Mesenchymal stem cell (in vitro differentiated cells and primary cell): Measurements from ENCODE around the gene C14orf180.

Experiments used
- DNase-seq: peaks from one replicate; pipeline ENCODE4 v3.0.0-alpha.2; 2013
- H2AFZ ChIP-seq: one replicate; pipeline ENCODE4 v1.6.1; 2013; ENCODE audit warnings: low read depth, mild to moderate bottlenecking, control low read depth, inconsistent platforms, low read length, moderate library complexity
- H2AK5ac ChIP-seq: 2 replicates; pipeline ENCODE4 v1.6.1; 2013; ENCODE audit warnings: low read length, moderate library complexity, mild to moderate bottlenecking, inconsistent platforms; ENCODE audit not compliant: severe bottlenecking
- H2BK120ac ChIP-seq: one replicate; pipeline ENCODE4 v1.6.1; 2013; ENCODE audit warnings: low read depth, mild to moderate bottlenecking, inconsistent platforms, low read length, moderate library complexity
- H2BK12ac ChIP-seq, 2 experiments: one replicate each; pipeline ENCODE4 v1.6.1; 2013; ENCODE audit warnings: inconsistent platforms in 2 of 2, low read length in 2 of 2, mild to moderate bottlenecking in 2 of 2, moderate library complexity in 2 of 2, control low read depth in 1 of 2
- H2BK15ac ChIP-seq: one replicate; pipeline ENCODE4 v1.6.1; 2013; ENCODE audit warnings: mild to moderate bottlenecking, low read depth, inconsistent platforms; ENCODE audit not compliant: poor library complexity, severe bottlenecking
- H2BK5ac ChIP-seq: 2 replicates; pipeline ENCODE4 v1.6.1; 2013; ENCODE audit warnings: low read depth, mild to moderate bottlenecking, low read length, control low read depth, inconsistent platforms; ENCODE audit not compliant: poor library complexity, severe bottlenecking
- H3K14ac ChIP-seq, 2 experiments: one replicate each; pipeline ENCODE4 v1.6.1; 2013; ENCODE audit warnings: inconsistent platforms in 2 of 2, low read length in 2 of 2, control low read depth in 1 of 2, mild to moderate bottlenecking in 1 of 2, moderate library complexity in 1 of 2
- H3K18ac ChIP-seq, 2 experiments: one replicate each; pipeline ENCODE4 v1.6.1; 2013; ENCODE audit warnings: inconsistent platforms in 2 of 2, low read length in 2 of 2, control low read depth in 1 of 2, low read depth in 1 of 2, mild to moderate bottlenecking in 1 of 2
- H3K23ac ChIP-seq, 2 experiments: one replicate each; pipeline ENCODE4 v1.6.1; 2013; ENCODE audit warnings: inconsistent platforms in 2 of 2, low read length in 2 of 2, mild to moderate bottlenecking in 2 of 2, moderate library complexity in 2 of 2, control low read depth in 1 of 2
- H3K27ac ChIP-seq: 2 replicates; pipeline ENCODE4 v1.5.1; 2013; ENCODE audit warnings: mild to moderate bottlenecking, moderate library complexity, low read length, control low read depth, inconsistent platforms; ENCODE audit not compliant: poor library complexity, severe bottlenecking
- H3K27me3 ChIP-seq, 2 experiments: 2 replicates each; pipeline versions ENCODE4 v1.6.1 to v1.7.0; 2013; ENCODE audit warnings: low read length in 2 of 2, mild to moderate bottlenecking in 2 of 2, moderate library complexity in 2 of 2, control low read depth in 1 of 2, inconsistent platforms in 1 of 2; ENCODE audit not compliant: control insufficient read depth in 1 of 2, insufficient read depth in 1 of 2
- H3K36me3 ChIP-seq, 2 experiments: 2 replicates each; pipeline versions ENCODE4 v1.6.1 to v1.7.0; 2013; ENCODE audit warnings: low read length in 2 of 2, control low read depth in 1 of 2, inconsistent platforms in 1 of 2, low read depth in 1 of 2, mild to moderate bottlenecking in 1 of 2; ENCODE audit not compliant: insufficient read depth in 2 of 2, control insufficient read depth in 1 of 2
- H3K4ac ChIP-seq, 2 experiments: one replicate each; pipeline ENCODE4 v1.6.1; 2013; ENCODE audit warnings: inconsistent platforms in 2 of 2, low read length in 2 of 2, mild to moderate bottlenecking in 2 of 2, moderate library complexity in 2 of 2, control low read depth in 1 of 2, low read depth in 1 of 2
- H3K4me1 ChIP-seq: 2 replicates; pipeline ENCODE4 v1.6.1; 2013; ENCODE audit warnings: low read depth, low read length, control low read depth; ENCODE audit not compliant: control insufficient read depth, insufficient read depth
- H3K4me2 ChIP-seq: 2 replicates; pipeline ENCODE4 v1.6.1; 2013; ENCODE audit warnings: low read length, mild to moderate bottlenecking, inconsistent platforms; ENCODE audit not compliant: poor library complexity, severe bottlenecking
- H3K4me3 ChIP-seq, 2 experiments: 2 replicates each; pipeline versions ENCODE4 v1.5.1 to v1.7.0; 2013; ENCODE audit warnings: low read length in 2 of 2, mild to moderate bottlenecking in 2 of 2, control low read depth in 1 of 2, low read depth in 1 of 2; ENCODE audit not compliant: insufficient read depth in 1 of 2
- H3K79me1 ChIP-seq: replicated peaks from 2 replicates; pipeline ENCODE4 v1.6.1; 2013; ENCODE audit warnings: mild to moderate bottlenecking, control low read depth, low read length, inconsistent platforms; ENCODE audit not compliant: poor library complexity, severe bottlenecking
- H3K9ac ChIP-seq: 2 replicates; pipeline ENCODE4 v1.7.0; 2013; ENCODE audit warnings: mild to moderate bottlenecking, low read length, moderate library complexity
- H3K9me3 ChIP-seq: 2 replicates; pipeline ENCODE4 v1.7.0; 2013; ENCODE audit warnings: mild to moderate bottlenecking, low read length; ENCODE audit not compliant: control insufficient read depth
- H4K8ac ChIP-seq: one replicate; pipeline ENCODE4 v1.6.1; 2013; ENCODE audit warnings: inconsistent platforms, mild to moderate bottlenecking, low read length, moderate library complexity
- H4K91ac ChIP-seq: one replicate; pipeline ENCODE4 v1.6.1; 2013; ENCODE audit warnings: mild to moderate bottlenecking, low read length, inconsistent platforms
- WGBS: methylation state at CpG from one replicate; pipeline ENCODE4 v1.1.7; 2013; ENCODE audit warnings: mixed read lengths; 5-methylcytosine and 5-hydroxymethylcytosine counted together

C14orf180 gene

DNA sequence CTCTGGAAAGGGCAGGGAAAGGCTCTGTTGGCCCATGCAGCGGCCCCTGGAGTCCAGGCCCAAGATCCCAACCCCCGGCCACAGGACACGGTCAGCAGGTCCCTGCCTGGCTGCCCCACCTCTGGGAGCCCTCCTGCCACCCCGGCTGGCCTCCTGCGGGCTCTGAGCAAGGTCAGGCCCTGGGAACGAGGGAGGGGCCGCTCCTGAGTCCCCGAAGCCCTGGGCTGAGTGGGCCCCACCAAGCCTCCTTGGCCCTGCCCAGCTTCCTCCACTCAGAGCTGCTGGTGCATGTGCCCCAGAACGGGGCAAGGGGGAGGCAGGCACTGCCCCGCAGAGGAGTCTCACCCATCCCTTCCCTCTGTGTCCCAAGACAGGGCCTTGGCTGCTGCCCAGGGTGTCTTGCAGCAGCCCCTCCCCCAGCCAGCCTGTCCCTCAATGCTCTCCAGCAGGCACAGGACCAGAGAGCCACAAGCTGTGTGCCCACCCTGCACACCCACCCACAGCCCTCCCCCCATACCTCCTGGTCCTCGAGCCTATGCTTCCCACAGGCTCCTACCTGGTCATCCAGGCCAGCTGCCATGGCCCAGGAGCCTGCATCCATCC lies 7.4 kb upstream of the C14orf180 start:
- H4K91ac ChIP-seq = no peak overlapping the region
- no peak overlapping the region for H2BK120ac ChIP-seq
- WGBS = 61% methylated on average over 11 of the region's 11 CpGs
- H2BK15ac ChIP-seq = no peak overlapping the region
- no peak overlapping the region for H2BK12ac ChIP-seq
- no peaks in the 10 kb centered on the region for H3K79me1 ChIP-seq
- H2AFZ ChIP-seq = no peak overlapping the region
- H3K9ac ChIP-seq = no peak overlapping the region
- H2BK5ac ChIP-seq = no peak overlapping the region
- no peak for DNase-seq
- no peak overlapping the region for H4K8ac ChIP-seq
- H3K23ac ChIP-seq = no peak overlapping the region
- H3K27me3 ChIP-seq = peaks cover 22 to 52% of the 10 kb centered on the region in 2 experiments
- no peaks in the 10 kb centered on the region for H3K4me1 ChIP-seq
- no peaks in the 10 kb centered on the region for H3K36me3 ChIP-seq
- H3K9me3 ChIP-seq = no peaks in the 10 kb centered on the region
- no peak overlapping the region for H3K18ac ChIP-seq
- no peak overlapping the region for H3K14ac ChIP-seq
- H2AK5ac ChIP-seq = no peak overlapping the region
- no peak overlapping the region for H3K27ac ChIP-seq
- no peak overlapping the region for H3K4me2 ChIP-seq
- H3K4me3 ChIP-seq = peak overlapping the region in 1 of 2 experiments; percentile 15
- H3K4ac ChIP-seq = no peak overlapping the region

- H3K18ac ChIP-seq = no peak overlapping the region
- no peak overlapping the region for H3K23ac ChIP-seq
- no peak overlapping the region for H2BK5ac ChIP-seq
- H3K9me3 ChIP-seq = no peaks in the 10 kb centered on the region
- no peaks in the 10 kb centered on the region for H3K36me3 ChIP-seq
- H3K4ac ChIP-seq = no peak overlapping the region
- H3K79me1 ChIP-seq = no peaks in the 10 kb centered on the region
- no peak overlapping the region for H3K14ac ChIP-seq
- no peak overlapping the region for H2AK5ac ChIP-seq
- no peak overlapping the region for H2AFZ ChIP-seq
- no peak overlapping the region for H3K27ac ChIP-seq
- no peak overlapping the region for H4K91ac ChIP-seq
- no peak overlapping the region for H2BK12ac ChIP-seq
- no peak overlapping the region for H3K4me3 ChIP-seq
- 84% methylated on average over 7 of the region's 7 CpGs for WGBS
- H3K27me3 ChIP-seq = peaks cover 19 to 51% of the 10 kb centered on the region in 2 experiments
- H3K9ac ChIP-seq = no peak overlapping the region
- H3K4me1 ChIP-seq = no peaks in the 10 kb centered on the region
- DNase-seq = no peak
- H2BK120ac ChIP-seq = no peak overlapping the region
- no peak overlapping the region for H3K4me2 ChIP-seq
- no peak overlapping the region for H4K8ac ChIP-seq
- H2BK15ac ChIP-seq = no peak overlapping the region
Observed at GRCh38 chr14:104572668-104573067, 6.9 kb upstream of the C14orf180 start.

DNA sequence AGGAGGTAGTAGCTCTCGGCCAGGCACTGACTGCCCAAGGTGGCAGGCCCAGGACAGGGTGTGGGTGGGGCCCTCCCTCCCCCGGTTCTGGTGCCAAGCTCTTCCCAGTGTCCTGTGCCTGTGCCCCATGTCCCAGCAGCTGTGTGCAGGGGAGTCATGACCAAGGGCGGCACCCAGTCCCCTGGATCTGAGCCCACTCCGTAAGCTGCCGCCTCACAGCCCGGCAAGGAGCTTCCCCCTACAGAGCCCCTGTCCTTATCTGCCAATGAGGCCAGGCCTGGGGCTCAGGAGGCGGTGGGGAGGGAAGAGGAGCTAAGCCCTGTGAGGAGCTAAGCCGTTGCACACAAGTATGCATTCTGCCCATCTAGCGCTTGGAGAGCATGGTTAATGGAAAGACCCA lies 5.6 kb upstream of the C14orf180 start:
- no peak overlapping the region for H2BK5ac ChIP-seq
- no peak overlapping the region for H2BK12ac ChIP-seq
- H3K18ac ChIP-seq = no peak overlapping the region
- H3K27me3 ChIP-seq = peaks cover 26 to 55% of the 10 kb centered on the region in 2 experiments
- no peak overlapping the region for H2AK5ac ChIP-seq
- H4K8ac ChIP-seq = no peak overlapping the region
- no peaks in the 10 kb centered on the region for H3K36me3 ChIP-seq
- 84% methylated on average over 9 of the region's 9 CpGs for WGBS
- H3K9ac ChIP-seq = no peak overlapping the region
- no peak overlapping the region for H3K23ac ChIP-seq
- H3K27ac ChIP-seq = no peak overlapping the region
- H3K14ac ChIP-seq = no peak overlapping the region
- no peak overlapping the region for H2AFZ ChIP-seq
- H3K4me2 ChIP-seq = no peak overlapping the region
- H2BK120ac ChIP-seq = no peak overlapping the region
- H3K4me1 ChIP-seq = no peaks in the 10 kb centered on the region
- no peak overlapping the region for H2BK15ac ChIP-seq
- H3K9me3 ChIP-seq = no peaks in the 10 kb centered on the region
- H3K79me1 ChIP-seq = no peaks in the 10 kb centered on the region
- no peak overlapping the region for H4K91ac ChIP-seq
- no peak overlapping the region for H3K4ac ChIP-seq
- no peak overlapping the region for H3K4me3 ChIP-seq
- no peak for DNase-seq

DNA sequence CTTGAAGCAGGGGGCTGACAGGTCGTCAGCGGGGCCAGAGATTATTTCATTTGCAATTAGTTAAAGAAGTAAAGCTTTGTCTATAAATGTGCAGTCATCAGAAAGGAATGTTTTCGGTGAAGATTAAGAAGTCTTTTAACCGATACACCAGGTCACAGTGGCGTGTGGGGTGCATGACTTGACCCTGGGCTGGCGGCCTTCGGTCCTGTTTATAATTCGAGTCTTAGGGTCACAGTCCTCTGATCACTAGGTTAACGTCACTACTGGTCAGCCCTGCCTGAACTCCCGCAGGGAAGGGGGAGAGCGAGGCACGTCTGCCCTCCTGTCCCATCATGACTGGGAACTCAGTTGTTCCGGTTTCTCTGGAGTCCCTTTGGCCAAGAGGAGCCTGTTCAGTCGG lies 5.0 kb upstream of the C14orf180 start:
- H3K36me3 ChIP-seq = no peaks in the 10 kb centered on the region
- no peak overlapping the region for H2BK5ac ChIP-seq
- no peaks in the 10 kb centered on the region for H3K79me1 ChIP-seq
- no peak overlapping the region for H2BK12ac ChIP-seq
- no peaks in the 10 kb centered on the region for H3K4me1 ChIP-seq
- H3K9me3 ChIP-seq = no peaks in the 10 kb centered on the region
- H3K4ac ChIP-seq = no peak overlapping the region
- no peak overlapping the region for H3K4me3 ChIP-seq
- H2BK15ac ChIP-seq = no peak overlapping the region
- H2BK120ac ChIP-seq = no peak overlapping the region
- no peak overlapping the region for H3K9ac ChIP-seq
- H3K14ac ChIP-seq = no peak overlapping the region
- WGBS = 69% methylated on average over 14 of the region's 14 CpGs
- H4K91ac ChIP-seq = no peak overlapping the region
- H3K23ac ChIP-seq = no peak overlapping the region
- no peak overlapping the region for H2AK5ac ChIP-seq
- H3K27me3 ChIP-seq = peaks cover 25 to 55% of the 10 kb centered on the region in 2 experiments
- H2AFZ ChIP-seq = no peak overlapping the region
- no peak for DNase-seq
- H4K8ac ChIP-seq = no peak overlapping the region
- H3K4me2 ChIP-seq = no peak overlapping the region
- H3K27ac ChIP-seq = no peak overlapping the region
- H3K18ac ChIP-seq = no peak overlapping the region
